T-helper 2 cell treated with Interferon-gamma antibody and Interleukin-4, amounts not matched to agents 100 ng/mL and 5 ng/mL, for 36 hours (primary cell): Measurements from ENCODE around the gene ITGB6. TPM values are rescaled to one million over a fixed set of nuclear protein-coding genes. Genes with fewer than 3 reads are reported as not detected.

Source experiments
- intact Hi-C: fragments of 100-400 bp; cut with micrococcal nuclease; formaldehyde crosslinking; loops from one replicate; pipeline ENCODE4 v1.15.1; 2023
- total RNA-seq: library from RNA; stranded (reverse); gene quantifications from 2 replicates; pipeline ENCODE4 v1.2.3, GENCODE V29; 2022

Gene ITGB6
- total RNA-seq, 1 donor from 2014 or later = not detected

DNA sequence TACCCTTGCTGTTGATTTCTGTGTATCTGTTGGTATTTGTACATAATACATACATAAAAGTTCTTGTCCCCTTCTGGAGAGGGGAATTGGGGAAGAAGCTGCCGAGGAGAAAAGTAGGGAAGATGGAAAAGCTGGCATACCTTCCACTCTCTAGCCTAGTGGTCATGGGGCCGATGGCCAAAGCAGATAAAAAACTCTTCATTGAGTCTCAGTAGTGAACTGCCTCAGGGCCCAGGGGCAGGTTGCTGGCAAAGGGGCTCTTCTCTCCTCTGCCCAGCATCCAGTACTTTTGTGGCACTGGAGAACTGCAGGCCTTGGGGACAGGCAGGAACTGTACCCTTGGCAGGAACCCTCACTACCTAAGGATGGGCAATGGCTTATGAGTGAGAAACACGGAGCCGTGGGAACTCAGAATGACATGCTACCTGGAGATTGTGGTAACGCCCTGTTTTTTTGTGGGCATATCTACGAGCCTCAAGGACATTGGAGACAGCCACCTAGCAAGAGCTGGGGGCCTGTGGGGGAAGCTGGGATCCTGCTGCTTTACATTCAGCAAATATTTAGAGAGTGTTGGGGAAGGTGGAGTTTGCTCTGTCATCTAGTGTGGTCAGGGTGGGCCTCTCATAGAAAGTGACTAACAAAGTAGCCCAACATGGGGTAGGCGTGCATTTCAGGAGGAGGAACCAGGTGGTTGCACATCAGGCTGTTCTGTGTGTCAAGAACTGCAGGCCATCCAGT lies 22.6 kb upstream of the ITGB6 start:
- intact Hi-C loops = no loop called here

GRCh38 chr2:160221391-160222276 lies 21.6 kb upstream of the ITGB6 start:
- intact Hi-C loops = no loop called here

DNA sequence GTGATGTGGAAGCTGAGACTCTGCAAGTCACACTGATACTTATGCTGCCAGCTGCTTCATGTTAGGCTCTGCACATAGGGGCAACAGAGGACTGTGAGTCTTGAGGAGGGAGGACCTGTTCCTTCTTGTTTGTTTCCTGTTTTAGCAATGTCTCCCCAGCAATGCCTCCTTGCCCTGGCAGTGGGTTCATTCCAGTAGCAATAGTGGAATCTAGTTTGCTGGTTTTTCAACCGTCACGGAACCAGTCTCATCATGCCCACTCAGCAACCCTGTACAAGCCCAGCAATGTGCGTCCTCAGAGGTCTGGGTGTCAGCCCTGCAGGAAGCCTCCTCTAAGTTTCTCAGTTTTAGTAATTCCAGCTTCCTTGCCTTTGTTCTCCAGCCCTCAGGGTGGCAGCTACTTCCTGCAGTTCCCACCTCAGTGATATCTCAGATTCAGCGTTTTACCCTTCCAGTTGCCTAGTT lies 20.5 kb upstream of the ITGB6 start:
- intact Hi-C loops = no loop called here

DNA sequence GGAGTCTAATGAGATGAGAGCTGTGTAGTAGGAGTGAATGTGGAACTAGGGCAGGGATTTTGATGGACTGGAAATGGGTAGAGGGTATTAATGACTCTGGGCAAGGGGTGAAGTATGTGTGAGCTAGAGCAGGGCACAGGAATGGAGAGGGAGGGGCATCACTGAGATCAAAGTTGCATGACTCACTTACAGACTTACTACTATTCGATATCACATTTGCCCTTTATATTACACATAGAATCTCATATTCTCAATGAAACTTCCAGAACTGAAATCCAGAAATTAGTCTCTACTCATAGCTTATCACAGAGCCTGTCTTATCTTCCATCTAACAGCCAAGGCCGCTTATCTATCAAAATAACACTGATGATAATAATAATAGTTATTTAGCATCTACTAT lies 20.0 kb upstream of the ITGB6 start:
- intact Hi-C loops = no loop called here

DNA sequence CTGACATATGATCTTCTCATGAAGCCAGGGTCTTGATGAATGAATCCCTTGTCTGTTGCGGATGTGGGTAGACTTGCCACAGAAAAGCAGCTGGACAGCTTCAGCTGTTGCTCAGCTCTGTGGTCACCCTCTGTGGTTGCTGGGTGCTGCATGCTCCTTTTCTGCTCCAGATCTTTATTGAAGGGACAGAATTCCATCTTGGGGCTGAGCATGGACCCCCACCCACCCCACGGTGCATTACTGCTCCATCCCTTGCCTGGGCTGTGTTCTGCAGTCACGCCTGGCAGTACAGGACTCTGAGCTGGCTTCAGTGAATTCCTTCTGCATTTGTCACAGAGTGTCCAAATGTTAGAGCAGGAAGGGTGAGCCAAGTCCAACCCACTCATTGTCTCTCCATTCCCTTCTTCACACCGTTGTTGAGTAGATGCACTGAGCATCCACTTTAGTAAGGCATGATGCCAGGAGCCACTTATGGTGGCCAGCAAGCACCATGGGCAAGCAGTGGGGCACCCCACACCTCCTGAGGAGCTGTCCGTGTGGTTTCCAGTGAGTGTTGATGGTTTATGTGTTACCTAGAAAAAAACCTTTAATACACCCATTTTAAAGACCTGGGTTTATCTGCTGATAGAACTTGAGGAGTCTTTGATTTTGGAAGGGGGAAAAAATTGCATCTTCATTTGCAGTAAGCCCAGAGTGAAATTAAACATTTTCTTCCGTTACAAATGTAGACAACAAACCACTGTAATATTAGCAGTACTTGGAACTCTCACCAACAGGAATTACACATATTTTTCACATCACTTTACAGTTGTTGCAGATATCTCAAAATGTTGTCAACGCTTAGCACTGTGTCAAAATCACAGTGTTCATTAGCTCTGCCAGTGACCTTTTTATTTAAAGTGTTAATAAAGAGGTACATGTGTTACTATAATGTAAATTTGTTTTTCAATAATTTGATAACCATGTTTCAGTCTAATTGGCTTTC lies 14.7 kb upstream of the ITGB6 start:
- intact Hi-C loops = no loop called here

DNA sequence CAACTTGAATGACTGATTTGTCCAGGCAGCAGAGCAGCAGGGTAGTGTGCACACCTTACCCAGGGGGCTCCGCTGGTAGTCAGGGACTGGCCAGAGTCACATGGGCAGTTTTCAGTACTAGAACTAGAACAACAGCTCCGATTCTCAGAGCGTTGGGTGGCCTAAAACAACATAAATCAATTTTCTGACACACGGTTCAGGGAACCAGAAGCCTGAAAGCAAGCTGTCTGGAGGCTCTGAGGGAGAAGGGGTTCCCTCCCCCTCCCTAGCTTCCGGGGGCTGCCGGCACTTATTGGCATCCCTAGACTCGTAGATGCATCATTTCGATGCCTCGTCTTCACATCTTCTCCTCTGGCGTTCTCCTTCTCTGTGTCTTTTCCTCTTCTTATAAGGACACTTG lies 13.4 kb upstream of the ITGB6 start:
- intact Hi-C loops = no loop called here

DNA sequence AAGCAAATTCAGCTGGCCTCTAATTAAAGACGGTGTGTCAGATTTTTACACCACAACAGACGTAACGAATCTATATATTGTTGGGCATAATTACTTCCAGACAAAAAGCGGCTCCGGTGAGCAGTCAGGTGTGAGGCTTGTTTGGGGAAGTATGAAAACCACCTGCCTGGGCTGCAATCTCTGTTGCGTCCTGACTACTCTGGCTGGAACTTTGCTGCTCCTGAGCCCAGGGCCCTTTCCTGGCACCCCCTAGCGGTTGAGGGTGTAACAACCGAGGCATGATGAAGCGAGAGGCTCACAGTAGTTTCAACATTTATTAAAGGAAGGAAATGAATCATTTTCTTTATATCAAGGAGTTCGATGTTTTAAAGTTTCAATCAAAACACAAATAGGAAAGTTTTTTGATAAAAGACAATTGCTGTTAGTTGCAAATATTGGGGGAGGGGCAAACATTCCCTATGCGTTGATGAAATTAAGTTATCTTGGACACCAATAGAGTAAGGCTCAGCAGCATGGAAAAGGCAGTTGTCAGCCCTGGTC lies 10.6 kb upstream of the ITGB6 start:
- intact Hi-C loops = loop anchor here (2.0 kb wide), 1 partner anchor 100 kb away; no protein-coding TSS in a partner anchor

DNA sequence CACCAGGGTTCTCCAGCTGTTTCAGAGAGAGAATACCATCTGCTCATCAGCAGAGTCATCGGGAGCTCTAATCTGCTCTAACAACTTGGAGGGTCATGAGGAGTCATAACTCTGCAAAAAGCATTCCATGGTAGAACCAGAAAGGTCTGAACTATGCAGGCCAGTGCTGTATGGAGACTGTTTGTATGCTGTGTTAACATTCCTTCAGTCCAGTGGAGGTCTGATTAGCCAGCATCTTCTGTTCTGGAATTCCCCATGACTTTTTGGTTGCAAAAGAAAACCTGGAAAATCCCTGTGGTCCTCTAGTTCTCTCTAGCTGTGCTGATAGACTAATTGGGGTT lies 9.4 kb upstream of the ITGB6 start:
- intact Hi-C loops = no loop called here

- intact Hi-C loops = no loop called here
Observed at GRCh38 chr2:160208655-160209515, 8.8 kb upstream of the ITGB6 start.

- intact Hi-C loops = no loop called here
Observed at GRCh38 chr2:160207804-160208654, 8.0 kb upstream of the ITGB6 start.

- intact Hi-C loops = no loop called here
Observed at GRCh38 chr2:160207271-160207670, 7.2 kb upstream of the ITGB6 start.

- intact Hi-C loops = no loop called here
Observed at GRCh38 chr2:160206436-160206835, 6.4 kb upstream of the ITGB6 start.

GRCh38 chr2:160205505-160205904 lies 5.4 kb upstream of the ITGB6 start:
- intact Hi-C loops = no loop called here

- intact Hi-C loops = no loop called here
Observed at GRCh38 chr2:160203422-160203821, 3.4 kb upstream of the ITGB6 start.

- intact Hi-C loops = no loop called here
Observed at GRCh38 chr2:160203007-160203406, 2.9 kb upstream of the ITGB6 start.

- intact Hi-C loops = no loop called here
Observed at GRCh38 chr2:160201849-160202539, 1.9 kb upstream of the ITGB6 start.

GRCh38 chr2:160200921-160201320 lies 849 bp upstream of the ITGB6 start:
- intact Hi-C loops = no loop called here

DNA sequence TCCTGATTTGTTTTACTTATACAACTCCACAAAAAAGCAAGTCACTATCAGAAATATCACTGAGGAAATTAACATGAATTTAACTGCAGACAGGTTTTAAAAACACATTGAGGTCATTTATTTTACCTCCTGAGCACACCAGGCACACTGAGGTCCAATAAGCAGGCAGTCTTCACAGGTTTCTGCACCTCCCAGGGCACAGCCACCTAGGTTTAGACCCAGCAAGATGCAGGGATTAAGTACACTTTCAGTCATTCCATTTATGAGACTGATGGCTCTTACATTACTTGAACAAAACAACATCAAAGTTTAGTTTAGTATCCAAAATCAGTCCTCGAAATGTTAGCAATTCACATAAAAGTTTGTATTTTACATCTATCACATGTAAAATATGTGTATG lies 1.0 kb downstream of the ITGB6 start:
- intact Hi-C loops = no loop called here

DNA sequence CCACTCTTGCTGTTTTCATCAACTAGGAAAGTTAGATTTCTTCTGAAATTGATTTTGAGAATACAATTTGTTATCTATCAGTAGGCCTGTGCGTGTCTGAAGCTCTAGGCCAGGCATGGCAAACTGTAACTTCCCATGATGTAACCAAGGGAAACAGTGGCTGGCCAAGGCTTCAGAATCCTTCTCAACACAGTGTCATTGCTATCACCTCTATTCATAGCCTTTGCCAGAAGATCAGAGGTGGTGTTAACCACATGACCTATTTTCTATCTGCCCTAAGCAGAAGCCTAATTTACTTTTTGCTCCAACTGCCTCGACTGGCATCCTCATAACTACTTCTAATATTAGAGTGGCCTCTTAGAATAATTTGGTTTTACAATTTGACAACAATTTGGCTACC lies 2.5 kb downstream of the ITGB6 start:
- intact Hi-C loops = no loop called here
